Duodenal mucosa (tissue), 2 donors: ENCODE data around the gene PPT1.

Experiments
- H3K27ac ChIP-seq: one replicate; pipeline ENCODE4 v1.7.0; 2013; ENCODE audit warnings: low read depth, low read length
- H3K27me3 ChIP-seq, 2 donors: one replicate each; pipeline ENCODE4 v1.7.0; 2013; ENCODE audit warnings: low read length in 2 of 2, control low read depth in 1 of 2; ENCODE audit not compliant: insufficient read depth in 2 of 2, control insufficient read depth in 1 of 2
- H3K36me3 ChIP-seq, 2 donors: one replicate each; pipeline ENCODE4 v1.7.0; 2013; ENCODE audit warnings: low read length in 2 of 2, control low read depth in 1 of 2; ENCODE audit not compliant: insufficient read depth in 2 of 2, control insufficient read depth in 1 of 2
- H3K4me1 ChIP-seq, 2 donors: one replicate each; pipeline ENCODE4 v1.7.0; 2013; ENCODE audit warnings: low read length in 2 of 2, control low read depth in 1 of 2; ENCODE audit not compliant: insufficient read depth in 2 of 2, control insufficient read depth in 1 of 2
- H3K4me3 ChIP-seq, 2 donors: one replicate each; pipeline ENCODE4 v1.7.0; 2013; ENCODE audit warnings: low read length in 2 of 2, low read depth in 1 of 2
- H3K9ac ChIP-seq, 2 donors: one replicate each; pipeline ENCODE4 v1.7.0; 2013; ENCODE audit warnings: low read length in 2 of 2, low read depth in 1 of 2
- H3K9me3 ChIP-seq, 2 donors: one replicate each; pipeline ENCODE4 v1.7.0; 2013; ENCODE audit warnings: low read length in 2 of 2, control low read depth in 1 of 2; ENCODE audit not compliant: control insufficient read depth in 1 of 2

The PPT1 gene

DNA sequence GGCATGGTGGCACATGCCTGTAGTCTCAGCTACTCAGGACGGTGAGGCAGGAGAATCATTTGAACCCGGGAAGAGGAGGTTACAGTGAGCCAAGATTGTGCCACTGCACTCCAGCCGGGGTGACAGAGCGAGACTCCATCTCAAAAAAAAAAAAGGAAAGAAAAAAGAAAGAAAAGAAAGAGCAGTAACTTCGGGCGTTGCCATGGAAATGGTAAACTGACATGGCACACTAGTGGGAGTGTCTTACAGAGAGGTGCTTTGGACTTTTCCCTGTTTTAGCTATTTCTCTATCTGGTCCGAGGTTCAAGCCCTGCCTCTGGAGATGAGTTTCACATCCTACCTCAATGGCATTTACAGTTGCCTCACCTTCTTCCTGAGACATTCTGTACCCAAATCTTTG lies 23.1 kb upstream of the PPT1 start:
- peaks cover 0 to 1% of the 10 kb centered on the region in 2 donors for H3K27me3 ChIP-seq

DNA sequence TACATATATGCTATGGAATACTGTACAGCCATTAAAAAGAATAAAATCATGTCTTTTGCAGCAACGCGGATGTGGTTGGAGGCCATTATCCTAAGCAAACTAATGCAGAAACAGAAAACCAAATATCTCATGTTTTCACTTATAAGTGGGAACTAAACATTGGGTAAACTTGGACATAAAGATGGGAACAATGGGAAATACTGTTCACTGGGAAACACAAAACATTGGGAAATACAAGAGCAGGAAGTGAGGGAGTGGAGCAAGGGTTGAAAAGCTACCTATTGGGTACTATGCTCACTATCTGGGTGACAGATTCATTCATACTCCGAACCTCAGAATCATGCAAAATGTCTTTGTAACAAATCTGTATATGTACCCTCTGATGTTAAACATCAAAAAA lies 17.3 kb upstream of the PPT1 start:
- Histone ChIP-seq H3K27ac (no peak overlapping the region), H3K4me1 (no peaks in the 10 kb centered on the region), H3K9ac (no peak overlapping the region), H3K4me3 (no peak overlapping the region), H3K36me3 (no peaks in the 10 kb centered on the region), H3K27me3 (no peaks in the 10 kb centered on the region), H3K9me3 (peaks cover 0 to 7% of the 10 kb centered on the region in 2 donors)

More for the DNA sequence above, 23.1 kb upstream of the PPT1 start:
- Histone ChIP-seq H3K4me1 (no peaks in the 10 kb centered on the region), H3K27ac (no peak overlapping the region), H3K9me3 (no peaks in the 10 kb centered on the region), H3K36me3 (no peaks in the 10 kb centered on the region), H3K9ac (no peak overlapping the region), H3K4me3 (no peak overlapping the region)

DNA sequence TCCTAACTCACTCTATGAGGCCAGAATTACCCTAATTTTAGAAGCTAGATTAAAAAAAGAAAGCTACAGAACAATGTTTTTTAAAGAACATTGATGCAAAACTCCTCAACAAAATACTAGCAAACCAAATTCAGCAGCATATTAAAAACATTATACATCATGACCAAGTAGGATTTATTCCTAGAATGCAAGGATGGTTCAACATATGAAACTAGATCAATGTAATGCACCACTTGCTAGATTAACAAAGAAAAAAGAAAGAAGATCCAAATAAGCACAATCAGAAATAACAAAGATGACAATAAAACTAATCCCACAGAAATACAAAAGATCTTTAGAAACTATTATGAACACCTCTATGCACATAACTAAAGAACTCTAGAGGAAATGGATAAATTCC lies 13.3 kb upstream of the PPT1 start:
- no peak overlapping the region for H3K9ac ChIP-seq
- H3K27ac ChIP-seq, result no peak overlapping the region
- H3K27me3 ChIP-seq, result no peaks in the 10 kb centered on the region
- H3K36me3 ChIP-seq, result no peaks in the 10 kb centered on the region
- no peaks in the 10 kb centered on the region for H3K4me1 ChIP-seq
- H3K9me3 ChIP-seq, result peaks cover 0 to 7% of the 10 kb centered on the region in 2 donors
- no peak overlapping the region for H3K4me3 ChIP-seq

DNA sequence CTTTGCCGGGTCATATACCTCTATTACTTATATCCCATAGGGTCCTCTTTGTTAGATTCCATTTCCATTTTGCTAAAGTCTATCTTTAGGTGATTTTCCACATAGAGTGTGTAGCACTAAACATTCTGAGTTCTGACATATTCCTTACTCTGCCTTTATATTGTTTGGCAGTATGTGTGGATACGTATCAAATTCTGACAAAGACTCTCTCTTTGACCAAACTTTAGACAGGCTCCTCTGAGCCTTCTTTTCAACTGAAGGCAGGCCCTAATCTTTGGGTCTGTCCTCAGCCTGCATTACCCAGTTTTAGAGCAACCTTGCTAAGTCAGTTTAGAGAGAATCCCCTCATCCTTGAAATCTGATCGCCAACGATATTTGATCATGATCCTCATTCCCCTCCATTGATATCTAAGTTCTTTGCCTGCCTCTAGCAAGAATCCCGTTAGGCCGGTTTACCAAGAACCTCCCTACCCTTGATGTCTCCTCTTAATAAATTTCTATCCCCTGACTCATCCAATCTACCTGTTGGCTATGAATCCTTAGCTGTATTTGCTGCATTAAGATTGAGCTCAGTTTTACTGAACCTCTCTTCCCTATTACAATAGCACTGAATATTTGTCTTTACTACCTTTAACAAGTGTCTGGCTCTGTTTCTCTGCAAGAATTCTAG lies 10.4 kb upstream of the PPT1 start:
- Histone ChIP-seq H3K4me3 (no peak overlapping the region), H3K9me3 (peaks cover 0 to 7% of the 10 kb centered on the region in 2 donors), H3K27ac (no peak overlapping the region), H3K9ac (no peak overlapping the region), H3K36me3 (no peaks in the 10 kb centered on the region), H3K27me3 (no peaks in the 10 kb centered on the region), H3K4me1 (no peaks in the 10 kb centered on the region)

DNA sequence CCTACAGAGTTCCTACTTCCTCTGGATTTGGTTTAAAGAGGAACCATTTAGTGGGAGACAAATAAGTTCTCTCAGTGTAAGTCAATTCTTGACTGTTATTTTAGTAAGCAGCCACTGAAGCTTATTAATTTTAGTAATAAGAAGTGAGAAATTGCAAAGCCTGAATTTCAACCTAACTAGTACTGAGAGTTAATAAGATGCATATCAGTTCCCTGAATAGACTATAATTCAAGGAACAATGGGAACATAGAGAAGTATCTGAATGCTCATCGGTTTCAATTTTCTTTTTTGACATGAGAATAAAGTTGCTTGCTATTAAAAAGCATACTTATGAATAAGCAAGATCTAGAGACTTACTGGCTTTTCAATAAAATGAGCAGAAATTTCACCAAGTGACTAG lies 8.0 kb upstream of the PPT1 start:
- Histone ChIP-seq H3K27ac (no peak overlapping the region), H3K36me3 (no peaks in the 10 kb centered on the region), H3K4me1 (no peaks in the 10 kb centered on the region), H3K4me3 (no peak overlapping the region), H3K27me3 (no peaks in the 10 kb centered on the region), H3K9me3 (no peaks in the 10 kb centered on the region), H3K9ac (no peak overlapping the region)

DNA sequence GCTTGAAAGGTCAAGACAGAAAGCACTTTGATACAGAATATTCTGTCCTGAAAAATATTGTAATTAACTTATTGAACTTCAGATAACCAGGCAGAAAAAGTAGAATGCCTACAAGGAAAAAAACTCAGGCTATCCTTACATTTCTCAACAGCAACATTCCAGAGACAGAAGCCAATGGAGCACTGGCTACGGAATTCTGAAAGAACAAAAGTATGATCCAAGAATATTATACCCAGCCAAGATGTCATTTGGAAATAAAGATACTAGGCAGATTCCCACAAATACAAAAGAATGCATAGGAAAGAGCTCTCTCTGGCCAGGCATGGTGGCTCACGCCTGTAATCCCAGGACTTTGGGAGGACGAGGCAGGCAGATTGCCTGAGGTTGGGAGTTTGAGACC lies 5.8 kb upstream of the PPT1 start:
- H3K27ac ChIP-seq, result no peak overlapping the region
- H3K36me3 ChIP-seq, result no peaks in the 10 kb centered on the region
- no peaks in the 10 kb centered on the region for H3K4me1 ChIP-seq
- H3K9me3 ChIP-seq, result no peaks in the 10 kb centered on the region
- H3K27me3 ChIP-seq, result no peaks in the 10 kb centered on the region
- H3K9ac ChIP-seq, result no peak overlapping the region
- no peak overlapping the region for H3K4me3 ChIP-seq

DNA sequence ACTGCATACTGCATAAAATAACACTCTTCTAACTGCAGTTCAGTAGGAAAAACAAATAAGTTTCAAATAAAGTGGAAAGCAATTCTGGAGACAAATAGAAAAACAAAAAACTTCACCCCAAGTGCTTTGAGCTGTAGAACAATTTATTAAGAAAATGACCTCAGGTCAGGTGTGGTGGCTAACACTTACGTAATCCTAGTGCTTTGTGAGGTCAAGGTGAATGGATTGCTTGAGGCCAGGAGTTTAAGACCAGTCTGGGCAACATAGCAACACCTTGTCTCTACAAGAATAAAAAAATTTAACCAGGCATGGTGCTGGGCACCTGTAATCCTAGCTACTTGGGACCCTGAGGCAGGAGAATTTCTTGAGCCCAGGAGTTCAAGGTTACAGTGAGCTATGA lies 5.0 kb upstream of the PPT1 start:
- H3K9me3 ChIP-seq, result no peaks in the 10 kb centered on the region
- peaks cover 0 to 5% of the 10 kb centered on the region in 2 donors for H3K4me1 ChIP-seq
- no peak overlapping the region for H3K27ac ChIP-seq
- H3K9ac ChIP-seq, result no peak overlapping the region
- no peaks in the 10 kb centered on the region for H3K36me3 ChIP-seq
- no peak overlapping the region for H3K4me3 ChIP-seq
- no peaks in the 10 kb centered on the region for H3K27me3 ChIP-seq

DNA sequence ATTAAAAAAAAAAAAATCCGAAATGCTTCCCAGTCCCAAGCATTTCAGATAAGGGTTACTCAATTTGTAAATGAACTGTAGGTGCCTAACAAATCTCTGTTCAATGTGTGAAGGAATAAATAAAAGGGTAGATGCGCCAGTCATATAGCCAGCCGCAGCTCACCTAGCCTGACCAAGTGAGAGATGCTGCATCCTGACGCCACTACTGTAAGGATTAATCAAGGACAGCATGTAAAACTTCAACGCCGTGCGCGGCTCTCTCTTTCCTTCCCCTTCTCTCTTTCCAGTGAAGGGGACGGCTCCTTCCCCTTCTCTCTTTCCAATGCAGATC lies 441 bp downstream of the PPT1 start:
- Histone ChIP-seq H3K27ac (no peak overlapping the region), H3K27me3 (no peaks in the 10 kb centered on the region), H3K4me3 (peak overlapping the region; percentile 94 to 96), H3K4me1 (peaks cover 4 to 8% of the 10 kb centered on the region in 2 donors), H3K36me3 (no peaks in the 10 kb centered on the region), H3K9me3 (no peaks in the 10 kb centered on the region), H3K9ac (peak overlapping the region; percentile 54 to 65)

DNA sequence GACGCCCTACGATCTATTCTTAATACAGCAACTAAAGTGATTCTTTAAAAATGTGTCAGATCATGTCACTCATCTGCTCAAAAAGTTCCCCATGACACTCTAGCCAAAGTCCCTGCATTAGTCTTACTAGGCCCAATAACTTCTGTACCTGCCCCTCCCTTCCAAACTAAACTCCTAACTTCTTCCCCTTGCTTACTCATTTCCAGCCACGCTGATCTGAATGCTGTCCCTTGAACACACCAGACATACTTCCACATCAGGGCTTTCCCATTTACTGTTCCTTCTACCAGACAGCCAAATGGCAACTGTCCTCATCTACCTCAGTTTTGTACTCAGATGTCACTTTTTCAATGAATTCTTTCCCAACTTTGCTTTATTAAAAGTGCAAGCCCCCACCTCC lies 1.2 kb downstream of the PPT1 start:
- H3K9me3 ChIP-seq, result no peaks in the 10 kb centered on the region
- H3K36me3 ChIP-seq, result peaks cover 4 to 6% of the 10 kb centered on the region in 2 donors
- H3K9ac ChIP-seq, result no peak overlapping the region
- no peak overlapping the region for H3K27ac ChIP-seq
- H3K27me3 ChIP-seq, result no peaks in the 10 kb centered on the region
- H3K4me3 ChIP-seq, result no peak overlapping the region
- peaks cover 4 to 8% of the 10 kb centered on the region in 2 donors for H3K4me1 ChIP-seq

DNA sequence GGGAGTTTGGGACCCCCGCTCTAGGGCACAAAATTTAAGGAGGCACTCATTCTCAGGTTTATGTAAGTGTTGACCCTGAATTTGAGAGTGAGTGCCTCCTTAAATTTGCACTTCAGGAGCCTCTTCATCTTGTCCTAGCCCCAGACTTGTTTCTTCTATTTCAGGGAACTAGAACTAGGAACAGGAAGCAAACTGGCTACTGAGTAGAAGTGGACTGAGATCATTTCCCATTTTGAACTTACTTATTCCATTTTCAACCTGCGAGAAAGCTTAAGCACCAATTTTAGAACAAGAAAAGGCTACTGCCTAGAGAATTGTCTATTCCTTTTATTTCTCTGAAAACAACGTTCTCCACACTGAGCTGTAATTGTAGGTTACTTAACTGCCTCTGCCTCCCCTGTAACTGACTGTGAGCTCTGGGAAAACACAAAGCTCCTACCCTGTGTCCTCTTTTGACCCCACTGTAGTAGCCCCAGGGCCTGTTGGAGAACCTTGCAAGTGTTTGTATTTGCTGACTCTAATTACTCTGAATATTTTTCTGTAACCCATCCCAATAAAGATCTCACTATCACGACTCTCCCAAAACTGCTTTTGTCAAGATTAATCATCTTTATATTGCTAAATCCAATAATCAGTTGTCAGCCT lies 2.5 kb downstream of the PPT1 start:
- H3K9me3 ChIP-seq, result no peaks in the 10 kb centered on the region
- H3K4me3 ChIP-seq, result no peak overlapping the region
- H3K9ac ChIP-seq, result no peak overlapping the region
- peaks cover 11 to 18% of the 10 kb centered on the region in 2 donors for H3K36me3 ChIP-seq
- H3K27ac ChIP-seq, result no peak overlapping the region
- no peaks in the 10 kb centered on the region for H3K27me3 ChIP-seq
- peaks cover 4 to 8% of the 10 kb centered on the region in 2 donors for H3K4me1 ChIP-seq
